ENCODE results near the gene CZIB.
"Not testable (repeated sequence)": the region's sequence is repeated elsewhere in the genome, so short reads cannot be mapped to it uniquely, and the experiment has no call there.

Gene CZIB

DNA sequence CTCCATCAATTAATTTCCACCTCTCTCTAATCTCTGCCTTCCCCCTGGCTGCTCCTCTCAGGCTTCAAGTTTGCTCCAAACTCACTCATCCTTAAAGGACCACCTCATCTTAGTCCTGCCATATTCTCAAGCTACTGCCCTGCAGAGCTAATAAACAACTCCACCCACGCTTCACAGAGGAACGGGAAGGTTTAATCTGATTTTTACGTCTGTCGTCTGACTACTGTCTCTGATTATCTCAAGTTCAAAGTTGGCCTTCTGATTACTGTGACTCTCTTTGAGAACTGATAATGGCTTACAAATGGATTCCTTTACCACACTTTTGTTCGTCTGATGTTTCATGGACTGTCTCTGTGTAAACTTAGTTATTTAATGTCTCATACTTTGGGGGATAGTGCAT is 31.4 kb downstream of the CZIB start:
- in situ Hi-C loops (cut with MboI; ENCODE audit: low sequenced_read_pairs), result no loop called here

DNA sequence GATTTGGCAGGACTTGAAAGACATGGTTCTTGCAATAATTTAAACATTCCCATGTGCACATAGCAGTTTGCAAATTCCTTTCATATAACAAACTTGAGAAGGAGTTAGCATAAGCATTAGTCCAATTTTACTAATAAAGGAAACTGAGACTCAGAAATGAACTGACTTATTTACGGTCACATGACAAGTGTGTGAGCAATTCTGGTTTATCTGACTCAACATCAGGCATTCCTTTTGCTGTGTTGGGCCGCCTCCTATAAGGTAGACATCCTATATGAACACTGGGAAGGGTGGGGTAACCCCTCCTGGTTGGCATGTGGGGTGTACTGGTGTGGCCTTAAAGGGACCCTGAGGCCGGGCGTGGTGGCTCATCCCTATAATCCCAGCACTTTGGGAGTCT is 32.3 kb downstream of the CZIB start:
- in situ Hi-C loops (cut with MboI; ENCODE audit: low sequenced_read_pairs), result no loop called here

GRCh38 chr1:53187401-53187800 is 33.0 kb downstream of the CZIB start:
- in situ Hi-C loops (cut with MboI; ENCODE audit: low sequenced_read_pairs), result no loop called here

GRCh38 chr1:53186533-53186932 is 33.9 kb downstream of the CZIB start:
- in situ Hi-C loops (cut with MboI; ENCODE audit: low sequenced_read_pairs), result no loop called here

- in situ Hi-C loops (cut with MboI; ENCODE audit: low sequenced_read_pairs), result not testable (repeated sequence)
Measured at GRCh38 chr1:53185955-53186297, 34.5 kb downstream of the CZIB start.

- in situ Hi-C loops (cut with MboI; ENCODE audit: low sequenced_read_pairs), result no loop called here
Measured at GRCh38 chr1:53183095-53183990, 37.1 kb downstream of the CZIB start.

DNA sequence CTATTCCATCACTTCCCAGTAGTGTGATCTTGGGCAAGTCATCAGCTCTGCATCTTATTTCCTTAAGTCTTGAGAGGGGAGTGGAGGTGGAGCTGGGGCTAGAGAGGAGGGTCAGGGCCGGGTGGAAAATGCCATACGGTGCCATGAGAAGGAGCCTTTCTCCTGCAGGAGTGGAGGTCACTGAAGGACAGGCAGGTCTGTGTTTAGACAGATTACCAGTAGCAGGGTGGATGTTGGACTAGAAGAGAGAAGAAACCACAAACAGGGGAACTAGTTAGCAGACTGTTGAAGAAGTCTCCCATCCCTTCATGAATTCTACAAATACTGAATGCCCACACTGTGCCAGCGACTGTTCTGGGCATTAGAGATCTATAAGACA is 37.7 kb downstream of the CZIB start:
- in situ Hi-C loops (cut with MboI; ENCODE audit: low sequenced_read_pairs), result no loop called here

DNA sequence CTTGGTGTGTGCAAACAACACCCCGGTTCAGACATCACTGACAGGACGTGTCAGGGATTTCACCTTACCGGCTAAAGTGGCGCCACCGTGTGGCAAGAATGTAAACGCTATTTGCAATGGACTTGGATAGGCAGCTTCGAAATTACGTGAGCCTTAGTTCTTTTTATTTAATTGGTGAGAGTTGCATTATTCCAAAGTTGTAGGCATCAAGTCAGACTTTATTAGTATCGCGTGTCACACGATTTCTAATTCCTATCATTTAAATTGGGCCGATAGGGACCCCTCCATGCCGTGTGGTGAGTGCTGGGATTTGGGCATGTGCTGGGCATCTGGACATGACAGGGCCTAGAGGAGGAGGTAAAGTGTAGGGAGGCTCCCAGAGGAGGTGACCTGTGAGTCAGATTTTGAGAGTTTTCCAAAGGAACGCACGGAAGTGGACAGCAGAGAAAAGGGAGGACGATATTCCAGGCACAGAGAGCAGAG is 38.3 kb downstream of the CZIB start:
- in situ Hi-C loops (cut with MboI; ENCODE audit: low sequenced_read_pairs), result no loop called here

GRCh38 chr1:53180951-53181350 is 39.5 kb downstream of the CZIB start:
- in situ Hi-C loops (cut with MboI; ENCODE audit: low sequenced_read_pairs), result no loop called here

GRCh38 chr1:53180226-53180625 is 40.2 kb downstream of the CZIB start:
- in situ Hi-C loops (cut with MboI; ENCODE audit: low sequenced_read_pairs), result no loop called here

- in situ Hi-C loops (cut with MboI; ENCODE audit: low sequenced_read_pairs), result no loop called here
Measured at GRCh38 chr1:53176452-53177208, 43.8 kb downstream of the CZIB start.

- in situ Hi-C loops (cut with MboI; ENCODE audit: low sequenced_read_pairs), result no loop called here
Measured at GRCh38 chr1:53174971-53175913, 45.2 kb downstream of the CZIB start.

- in situ Hi-C loops (cut with MboI; ENCODE audit: low sequenced_read_pairs), result no loop called here
Measured at GRCh38 chr1:53172426-53173128, 47.9 kb downstream of the CZIB start.

DNA sequence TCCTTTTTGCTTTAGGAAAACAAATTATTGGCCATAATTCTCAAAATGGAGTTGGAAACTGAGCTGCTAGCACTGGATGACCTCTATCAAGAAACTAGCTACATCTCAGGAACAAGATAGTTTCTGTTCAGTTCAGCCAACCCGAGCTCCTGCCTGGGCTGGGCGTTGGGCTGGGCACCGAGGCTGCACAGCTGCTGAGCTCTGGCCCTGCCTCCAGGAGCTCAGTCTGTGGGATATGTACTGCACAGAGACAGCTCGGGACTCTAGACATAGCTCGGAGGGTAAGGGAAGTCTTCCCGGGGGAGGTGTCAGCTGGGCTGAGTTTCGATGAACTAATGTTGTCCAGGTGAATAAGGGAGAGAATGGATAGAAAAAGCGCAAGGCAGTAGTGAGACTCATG is 53.5 kb downstream of the CZIB start:
- in situ Hi-C loops (cut with MboI; ENCODE audit: low sequenced_read_pairs), result no loop called here

DNA sequence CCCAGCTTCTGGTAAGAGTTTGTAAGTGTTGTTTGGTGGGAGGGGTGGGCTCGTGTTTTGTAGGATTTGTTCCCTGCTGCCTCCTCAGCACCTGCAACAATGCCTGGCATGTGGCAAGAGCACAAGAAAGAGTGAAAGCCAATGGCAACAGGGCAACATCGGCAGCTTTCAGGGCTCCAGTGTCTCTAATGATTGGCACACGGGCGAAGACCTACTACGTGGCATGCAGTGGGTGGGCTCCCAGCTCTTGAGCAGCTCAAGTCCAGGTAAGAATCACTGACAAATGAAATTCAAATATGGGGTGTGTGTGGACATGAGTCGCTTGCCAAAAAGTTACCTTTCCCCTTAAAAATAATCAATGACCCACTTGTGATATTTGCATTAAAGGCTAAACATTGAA is 54.1 kb downstream of the CZIB start:
- in situ Hi-C loops (cut with MboI; ENCODE audit: low sequenced_read_pairs), result no loop called here

GRCh38 chr1:53165408-53165961 is 54.9 kb downstream of the CZIB start:
- in situ Hi-C loops (cut with MboI; ENCODE audit: low sequenced_read_pairs), result no loop called here

Measured in hTERT RPE-1 (cell line).